Fibroblast of mammary gland (primary cell): Measurements from ENCODE around the gene CREB3L2.
A peak's percentile ranks its signal among the peaks of the same experiment; 100 is the strongest.
"Not testable (repeated sequence)": the region's sequence is repeated elsewhere in the genome, so short reads cannot be mapped to it uniquely, and the experiment has no call there.

Experiments used
- DNase-seq: peaks from one replicate; pipeline ENCODE4 v3.0.0-alpha.2; 2010; ENCODE audit warnings: low read depth
- H3K4me3 ChIP-seq: 2 replicates; pipeline ENCODE4 v1.5.1; 2011; ENCODE audit warnings: low read depth, mild to moderate bottlenecking, low read length, moderate library complexity; ENCODE audit not compliant: control insufficient read depth
- CTCF ChIP-seq: conservative IDR thresholded peaks from 2 replicates; pipeline ENCODE4 v1.5.1; 2011; ENCODE audit warnings: low read depth, low read length, inconsistent platforms; ENCODE audit not compliant: control insufficient read depth, insufficient read depth

CREB3L2 gene

GRCh38 chr7:137931823-137932222, 70.1 kb downstream of the CREB3L2 start:
- DNase-seq = no peak
- no peak overlapping the region for H3K4me3 ChIP-seq
- TF ChIP-seq CTCF = no peak

- H3K4me3 ChIP-seq = no peak overlapping the region
- TF ChIP-seq CTCF = no peak
- peak; percentile 96 for DNase-seq
These were observed 71.3 kb downstream of the CREB3L2 start for GRCh38 chr7:137930581-137930980.

DNA sequence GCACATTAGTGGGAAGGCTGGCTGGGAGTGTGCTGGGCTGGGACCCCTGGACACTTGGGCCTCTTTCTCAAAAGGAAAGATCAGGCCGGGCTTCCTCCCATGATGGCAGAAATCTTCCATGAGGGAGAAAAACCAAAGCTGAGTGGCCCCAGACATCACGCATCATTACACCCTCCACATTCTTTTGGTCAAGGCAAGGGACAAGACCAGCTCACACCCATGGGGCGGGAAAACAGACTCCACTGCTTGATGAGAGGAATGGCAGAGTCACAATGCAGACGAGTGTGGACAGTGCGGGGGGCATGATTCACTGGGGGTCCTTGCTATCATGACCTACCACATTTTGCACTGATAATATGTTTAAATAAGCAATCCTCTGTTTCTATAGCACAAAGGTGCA, 73.3 kb downstream of the CREB3L2 start:
- TF ChIP-seq CTCF = no peak
- DNase-seq = no peak
- H3K4me3 ChIP-seq = no peak overlapping the region

GRCh38 chr7:137927386-137927785, 74.5 kb downstream of the CREB3L2 start:
- H3K4me3 ChIP-seq = no peak overlapping the region
- no peak for DNase-seq
- TF ChIP-seq CTCF = no peak

DNA sequence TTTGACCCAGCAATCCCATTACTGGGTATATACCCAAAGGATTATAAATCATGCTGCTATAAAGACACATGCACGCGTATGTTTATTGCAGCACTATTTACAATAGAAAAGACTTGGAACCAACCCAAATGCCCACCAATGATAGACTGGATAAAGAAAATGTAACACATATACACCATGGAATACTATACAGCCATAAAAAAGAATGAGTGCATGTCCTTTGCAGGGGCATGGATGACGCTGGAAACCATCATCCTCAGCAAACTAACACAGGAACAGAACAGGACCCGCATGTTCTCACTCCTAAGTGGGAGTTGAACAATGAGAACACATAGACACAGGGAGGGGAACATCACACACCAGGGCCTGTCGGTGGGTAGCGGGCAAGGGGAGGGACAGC, 75.7 kb downstream of the CREB3L2 start:
- not testable (repeated sequence) for H3K4me3 ChIP-seq

DNA sequence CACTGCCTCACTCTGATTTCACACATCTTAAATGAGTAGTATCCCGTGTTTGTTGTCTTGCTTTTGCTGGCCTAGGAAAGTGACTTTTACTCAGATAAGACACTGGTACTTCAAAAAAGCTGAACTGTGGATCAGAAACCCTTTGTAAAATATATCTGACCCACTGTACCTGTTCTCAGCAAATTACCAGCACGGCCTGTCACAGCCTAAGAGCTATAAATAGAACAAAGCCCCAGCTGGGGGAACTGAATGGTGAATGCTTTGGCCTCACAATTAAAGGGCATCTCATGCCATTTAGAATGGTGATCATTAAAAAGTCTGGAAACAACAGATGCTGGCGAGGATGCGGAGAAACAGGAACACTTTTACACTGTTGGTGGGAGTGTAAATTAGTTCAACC, 76.1 kb downstream of the CREB3L2 start:
- no peak for TF ChIP-seq CTCF
- H3K4me3 ChIP-seq = no peak overlapping the region
- no peak for DNase-seq

More for the DNA sequence above, 75.7 kb downstream of the CREB3L2 start:
- DNase-seq = not testable (repeated sequence)

DNA sequence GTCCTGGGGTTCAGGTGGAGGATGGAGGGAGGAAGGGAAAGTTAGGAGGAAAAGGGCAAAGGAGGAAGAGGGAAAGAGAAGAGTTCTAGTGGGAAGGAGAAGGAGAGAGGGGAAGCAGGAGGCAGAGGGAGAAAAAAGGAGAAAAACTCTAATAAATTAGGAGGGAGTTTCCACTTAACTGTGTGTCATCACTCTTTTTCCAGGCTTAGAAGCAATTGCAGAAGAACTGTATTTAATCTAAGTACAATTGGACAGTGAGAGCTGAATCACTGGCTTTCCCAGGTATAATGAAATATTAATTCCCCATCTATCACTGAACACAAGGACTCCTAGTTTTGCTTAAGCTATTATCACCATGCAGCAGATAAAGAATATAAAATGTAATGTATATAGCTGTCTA, 76.8 kb downstream of the CREB3L2 start:
- peak; percentile 43 for DNase-seq
- no peak overlapping the region for H3K4me3 ChIP-seq
- TF ChIP-seq CTCF = no peak
